ENCODE data around the gene ELL. TPM values are rescaled to one million over a fixed set of nuclear protein-coding genes. Genes with fewer than 3 reads are reported as not detected.
A peak's percentile ranks its signal among the peaks of the same experiment; 100 is the strongest.

ELL gene
- total RNA-seq, 3 donors from 2014 or later (not counting 1 experiment from before 2014, with no cell fraction given) = 61.1 to 64.3 (median 63.8) TPM

- H3K27me3 ChIP-seq (ENCODE audit: control insufficient read depth, insufficient read depth, low read length) = no peaks in the 10 kb centered on the region
- peaks cover 94% of the 10 kb centered on the region for H3K4me1 ChIP-seq (ENCODE audit: control insufficient read depth, insufficient read depth, low read length)
- TF ChIP-seq CTCF (IDR thresholded peaks at IDR 0.05) = no peak
- 88% methylated on average over 17 of the region's 17 CpGs for WGBS (ENCODE audit: insufficient coverage)
- Mint-ChIP-seq H3K9me3 (no peaks in the 10 kb centered on the region), H3K36me3 (no peaks in the 10 kb centered on the region), H3K27me3 (ENCODE audit: low read depth in 2 of 2) (no peaks in the 10 kb centered on the region), H3K4me3 (no peak overlapping the region), H3K4me1 (peaks cover 52 to 72% of the 10 kb centered on the region in 2 donors), H3K27ac (peak overlapping the region; percentile 81 to 82)
- intact Hi-C loops (cut with micrococcal nuclease) = no loop called here
- DNase-seq (no peak), ATAC-seq (no peak)
- no peaks in the 10 kb centered on the region for H3K36me3 ChIP-seq (ENCODE audit: control insufficient read depth, insufficient read depth, low read length)
- H3K9me3 ChIP-seq (ENCODE audit: control insufficient read depth, insufficient read depth, low read length) = no peaks in the 10 kb centered on the region
- H3K27ac ChIP-seq (ENCODE audit: low read length) = no peak overlapping the region
- no peak overlapping the region for H3K4me3 ChIP-seq (ENCODE audit: low read length)
These were observed 34.1 kb downstream of the ELL start for GRCh38 chr19:18487576-18488402.

- Mint-ChIP-seq H3K4me1 (peaks cover 50 to 76% of the 10 kb centered on the region in 2 donors), H3K27me3 (ENCODE audit: low read depth in 2 of 2) (no peaks in the 10 kb centered on the region), H3K9me3 (no peaks in the 10 kb centered on the region), H3K27ac (peak overlapping the region; percentile 81 to 82), H3K36me3 (no peaks in the 10 kb centered on the region), H3K4me3 (peak overlapping the region; percentile 42)
- WGBS (ENCODE audit: insufficient coverage) = 92% methylated on average over 8 of the region's 8 CpGs
- Histone ChIP-seq H3K9me3 (ENCODE audit: control insufficient read depth, insufficient read depth, low read length) (no peaks in the 10 kb centered on the region), H3K4me3 (ENCODE audit: low read length) (no peak overlapping the region), H3K4me1 (ENCODE audit: control insufficient read depth, insufficient read depth, low read length) (peaks cover 83% of the 10 kb centered on the region), H3K27me3 (ENCODE audit: control insufficient read depth, insufficient read depth, low read length) (no peaks in the 10 kb centered on the region), H3K36me3 (ENCODE audit: control insufficient read depth, insufficient read depth, low read length) (no peaks in the 10 kb centered on the region), H3K27ac (ENCODE audit: low read length) (no peak overlapping the region)
- TF ChIP-seq CTCF (IDR thresholded peaks at IDR 0.05) = no peak
- ATAC-seq (no peak), DNase-seq (no peak)
- intact Hi-C loops (cut with micrococcal nuclease) = no loop called here
These were observed 35.1 kb downstream of the ELL start for GRCh38 chr19:18486746-18487145.

- H3K4me3 ChIP-seq (ENCODE audit: low read length) = no peak overlapping the region
- no peaks in the 10 kb centered on the region for H3K36me3 Mint-ChIP-seq
- peak overlapping the region; percentile 63 to 71 for H3K27ac Mint-ChIP-seq
- WGBS (ENCODE audit: insufficient coverage) = 91% methylated on average over 5 of the region's 5 CpGs
- ATAC-seq (peak in 1 of 3 donors; percentile 13), DNase-seq (no peak)
- H3K27me3 Mint-ChIP-seq (ENCODE audit: low read depth in 2 of 2) = no peaks in the 10 kb centered on the region
- no peaks in the 10 kb centered on the region for H3K36me3 ChIP-seq (ENCODE audit: control insufficient read depth, insufficient read depth, low read length)
- H3K4me3 Mint-ChIP-seq = no peak overlapping the region
- peaks cover 81% of the 10 kb centered on the region for H3K4me1 ChIP-seq (ENCODE audit: control insufficient read depth, insufficient read depth, low read length)
- H3K4me1 Mint-ChIP-seq = peaks cover 44 to 79% of the 10 kb centered on the region in 2 donors
- intact Hi-C loops (cut with micrococcal nuclease) = no loop called here
- no peaks in the 10 kb centered on the region for H3K27me3 ChIP-seq (ENCODE audit: control insufficient read depth, insufficient read depth, low read length)
- TF ChIP-seq CTCF (IDR thresholded peaks at IDR 0.05) = no peak
- H3K9me3 ChIP-seq (ENCODE audit: control insufficient read depth, insufficient read depth, low read length) = no peaks in the 10 kb centered on the region
- peak overlapping the region; percentile 5 for H3K27ac ChIP-seq (ENCODE audit: low read length)
- H3K9me3 Mint-ChIP-seq = no peaks in the 10 kb centered on the region
These were observed 36.9 kb downstream of the ELL start for GRCh38 chr19:18484992-18485391.

Data from natural killer cell (primary cell).